SU-DHL-6 (cell line): ENCODE results near the gene SLC1A3.

ENCODE experiments used
- EZH2phosphoT487 ChIP-seq: fragments of 200-600 bp; sonication (generic), shearing (Covaris generic); conservative IDR thresholded peaks from 2 replicates; pipeline ENCODE4 v1.6.1; 2018; ENCODE audit warnings: mild to moderate bottlenecking, antibody characterized with exemption, low read length, moderate library complexity, mixed read lengths
- TF ChIP-seq, protein P1 (sequence below): fragments of 200-600 bp; sonication (generic); IDR thresholded peaks from one replicate; pipeline ENCODE4 v1.5.1; 2017; ENCODE audit warnings: antibody characterized with exemption, mild to moderate bottlenecking, low read length, moderate library complexity; ENCODE audit not compliant: insufficient read depth, poor library complexity, severe bottlenecking

DNA sequence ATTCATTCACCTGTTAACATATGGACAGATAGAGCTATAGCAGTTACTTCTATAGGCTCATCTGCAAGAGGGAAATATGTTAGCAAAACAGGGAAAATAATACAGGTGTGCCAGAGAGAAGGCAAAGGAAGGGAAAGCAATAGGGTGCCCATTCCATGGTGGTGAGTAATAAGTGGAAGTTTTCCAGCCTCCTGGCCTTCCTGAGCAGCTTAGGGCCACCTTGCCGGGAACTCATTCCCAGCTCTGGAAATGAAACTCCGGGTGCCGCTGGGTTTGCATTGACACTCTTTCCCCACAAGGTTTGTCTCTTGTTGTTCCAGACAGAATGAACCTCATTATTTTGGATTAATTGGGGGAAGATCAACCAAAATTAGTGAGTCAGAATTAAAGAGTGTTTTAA lies 58.4 kb downstream of the SLC1A3 start:
- TF ChIP-seq, protein P1, sequence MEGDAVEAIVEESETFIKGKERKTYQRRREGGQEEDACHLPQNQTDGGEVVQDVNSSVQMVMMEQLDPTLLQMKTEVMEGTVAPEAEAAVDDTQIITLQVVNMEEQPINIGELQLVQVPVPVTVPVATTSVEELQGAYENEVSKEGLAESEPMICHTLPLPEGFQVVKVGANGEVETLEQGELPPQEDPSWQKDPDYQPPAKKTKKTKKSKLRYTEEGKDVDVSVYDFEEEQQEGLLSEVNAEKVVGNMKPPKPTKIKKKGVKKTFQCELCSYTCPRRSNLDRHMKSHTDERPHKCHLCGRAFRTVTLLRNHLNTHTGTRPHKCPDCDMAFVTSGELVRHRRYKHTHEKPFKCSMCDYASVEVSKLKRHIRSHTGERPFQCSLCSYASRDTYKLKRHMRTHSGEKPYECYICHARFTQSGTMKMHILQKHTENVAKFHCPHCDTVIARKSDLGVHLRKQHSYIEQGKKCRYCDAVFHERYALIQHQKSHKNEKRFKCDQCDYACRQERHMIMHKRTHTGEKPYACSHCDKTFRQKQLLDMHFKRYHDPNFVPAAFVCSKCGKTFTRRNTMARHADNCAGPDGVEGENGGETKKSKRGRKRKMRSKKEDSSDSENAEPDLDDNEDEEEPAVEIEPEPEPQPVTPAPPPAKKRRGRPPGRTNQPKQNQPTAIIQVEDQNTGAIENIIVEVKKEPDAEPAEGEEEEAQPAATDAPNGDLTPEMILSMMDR: no peak
- TF ChIP-seq EZH2phosphoT487: no peak
